ENCODE measurements around the gene ALAD. TPM values are rescaled to one million over a fixed set of nuclear protein-coding genes. Genes with fewer than 3 reads are reported as not detected.

Gene ALAD
- total and polyA plus RNA-seq, 4 donors = 26.3 to 54.6 (median 41.8) TPM

DNA sequence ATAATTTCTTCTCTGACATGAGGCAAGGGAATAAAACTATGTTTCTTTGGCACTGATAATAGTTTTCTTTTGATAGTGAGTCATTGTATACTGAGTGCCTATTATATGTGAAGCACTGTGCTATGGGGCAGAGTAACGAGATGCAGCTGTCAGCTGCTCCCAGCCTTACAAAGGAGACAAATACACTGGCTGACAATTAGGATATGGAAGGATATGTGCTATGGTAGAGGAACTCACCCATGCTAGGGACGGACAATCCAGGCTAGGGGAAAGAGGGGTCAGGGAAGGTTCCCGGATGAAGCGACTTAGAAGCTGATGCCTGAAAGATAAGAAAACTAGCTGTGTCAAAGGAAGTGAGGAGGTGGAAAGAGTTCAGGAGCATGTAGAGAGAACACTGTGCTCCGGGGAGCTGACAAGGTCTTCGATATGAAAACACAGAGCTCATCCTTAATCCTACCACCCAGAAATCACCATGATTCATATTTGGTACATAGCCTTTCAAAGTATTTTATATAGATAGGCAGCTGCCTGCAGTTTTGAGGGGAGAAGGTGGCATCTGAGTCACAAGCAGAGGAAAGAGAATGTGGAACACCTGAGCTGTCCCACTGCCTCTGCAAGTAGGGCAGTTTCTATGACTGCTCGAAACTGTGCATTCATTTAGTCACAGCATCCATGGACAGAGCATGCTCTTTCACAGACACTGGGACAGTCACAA lies 39.6 kb downstream of the ALAD start:
- no peak for DNase-seq
- Histone ChIP-seq H3K4me1 (ENCODE audit: control insufficient read depth in 1 of 2, insufficient read depth in 2 of 2, low read length in 2 of 2) (no peaks in the 10 kb centered on the region), H3K9me3 (ENCODE audit: control insufficient read depth, low read length) (no peaks in the 10 kb centered on the region), H3K36me3 (ENCODE audit: control insufficient read depth in 1 of 2, insufficient read depth in 2 of 2, low read length in 1 of 2) (no peaks in the 10 kb centered on the region), H3K4me3 (ENCODE audit: low read length in 2 of 2) (no peak overlapping the region), H3K27ac (ENCODE audit: low read depth in 1 of 2, low read length in 2 of 2) (no peak overlapping the region), H3K27me3 (ENCODE audit: control insufficient read depth in 1 of 2, insufficient read depth in 2 of 2, low read length in 1 of 2) (no peaks in the 10 kb centered on the region)
- ATAC-seq (ENCODE audit: low FRiP score) = no peak
- 70 to 72% methylated on average over 7 of the region's 7 CpGs for WGBS, 2 donors
- intact Hi-C loops (cut with DNase I) = no loop called here

DNA sequence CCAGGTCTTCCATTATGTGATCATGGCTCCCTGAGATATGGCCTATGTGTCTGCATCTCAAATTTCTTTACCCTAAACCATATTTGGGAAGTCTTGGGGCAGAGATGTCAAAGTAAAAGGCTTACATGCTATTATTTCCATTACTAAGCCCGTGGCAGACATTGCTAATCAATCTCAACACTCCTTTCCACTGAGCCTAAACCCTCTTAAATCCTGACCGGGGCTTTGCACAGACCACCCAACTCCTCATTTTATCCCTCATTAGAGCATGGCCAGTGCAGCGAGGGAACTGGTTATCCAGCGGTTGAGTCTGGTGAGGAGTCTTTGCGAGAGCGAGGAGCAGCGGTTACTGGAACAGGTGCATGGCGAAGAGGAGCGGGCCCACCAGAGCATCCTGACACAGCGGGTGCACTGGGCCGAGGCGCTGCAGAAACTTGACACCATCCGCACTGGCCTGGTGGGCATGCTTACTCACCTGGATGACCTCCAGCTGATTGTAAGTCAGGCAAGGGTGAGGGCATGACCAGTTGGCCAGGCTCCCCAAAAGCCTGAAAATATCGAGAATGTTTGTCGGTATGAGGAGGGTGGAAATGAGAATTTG lies 40.7 kb downstream of the ALAD start:
- WGBS, 2 donors = 90 to 93% methylated on average over 15 of the region's 15 CpGs
- no peaks in the 10 kb centered on the region for H3K4me1 ChIP-seq (ENCODE audit: control insufficient read depth in 1 of 2, insufficient read depth in 2 of 2, low read length in 2 of 2)
- H3K9me3 ChIP-seq (ENCODE audit: control insufficient read depth, low read length) = no peaks in the 10 kb centered on the region
- no peak overlapping the region for H3K27ac ChIP-seq (ENCODE audit: low read depth in 1 of 2, low read length in 2 of 2)
- intact Hi-C loops (cut with DNase I) = no loop called here
- no peak for ATAC-seq (ENCODE audit: low FRiP score)
- no peak overlapping the region for H3K4me3 ChIP-seq (ENCODE audit: low read length in 2 of 2)
- H3K36me3 ChIP-seq (ENCODE audit: control insufficient read depth in 1 of 2, insufficient read depth in 2 of 2, low read length in 1 of 2) = no peaks in the 10 kb centered on the region
- DNase-seq = no peak
- H3K27me3 ChIP-seq (ENCODE audit: control insufficient read depth in 1 of 2, insufficient read depth in 2 of 2, low read length in 1 of 2) = no peaks in the 10 kb centered on the region

DNA sequence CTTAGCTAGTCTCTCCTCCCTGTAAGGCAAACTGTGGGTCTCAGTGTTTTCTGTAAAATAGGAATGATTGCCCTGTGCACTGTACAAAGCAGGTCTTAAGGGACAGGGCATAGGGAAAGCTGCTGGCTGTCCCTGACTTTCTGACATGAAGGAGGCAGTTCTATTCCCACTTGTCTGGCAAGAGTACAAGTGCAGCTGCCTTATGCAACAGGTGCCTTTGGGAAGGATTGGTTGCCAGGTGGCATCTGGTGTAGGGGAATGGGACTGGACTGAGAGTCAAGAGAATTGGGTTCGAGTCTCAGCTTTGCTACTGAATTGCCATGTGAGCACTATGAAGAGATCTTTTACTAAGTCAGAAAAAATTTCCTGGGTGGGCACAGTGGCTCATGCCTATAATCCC lies 41.7 kb downstream of the ALAD start:
- no peak for DNase-seq
- H3K36me3 ChIP-seq (ENCODE audit: control insufficient read depth in 1 of 2, insufficient read depth in 2 of 2, low read length in 1 of 2) = no peaks in the 10 kb centered on the region
- no peaks in the 10 kb centered on the region for H3K4me1 ChIP-seq (ENCODE audit: control insufficient read depth in 1 of 2, insufficient read depth in 2 of 2, low read length in 2 of 2)
- no peaks in the 10 kb centered on the region for H3K27me3 ChIP-seq (ENCODE audit: control insufficient read depth in 1 of 2, insufficient read depth in 2 of 2, low read length in 1 of 2)
- no peak overlapping the region for H3K4me3 ChIP-seq (ENCODE audit: low read length in 2 of 2)
- no peaks in the 10 kb centered on the region for H3K9me3 ChIP-seq (ENCODE audit: control insufficient read depth, low read length)
- 90 to 94% methylated on average over 1 of the region's 1 CpG for WGBS, 2 donors
- ATAC-seq (ENCODE audit: low FRiP score) = no peak
- H3K27ac ChIP-seq (ENCODE audit: low read depth in 1 of 2, low read length in 2 of 2) = no peak overlapping the region
- intact Hi-C loops (cut with DNase I) = no loop called here

- ATAC-seq (ENCODE audit: low FRiP score) = no peak
- 66 to 73% methylated on average over 7 of the region's 7 CpGs for WGBS, 2 donors
- Histone ChIP-seq H3K36me3 (ENCODE audit: control insufficient read depth in 1 of 2, insufficient read depth in 2 of 2, low read length in 1 of 2) (no peaks in the 10 kb centered on the region), H3K27me3 (ENCODE audit: control insufficient read depth in 1 of 2, insufficient read depth in 2 of 2, low read length in 1 of 2) (no peaks in the 10 kb centered on the region), H3K27ac (ENCODE audit: low read depth in 1 of 2, low read length in 2 of 2) (no peak overlapping the region), H3K4me1 (ENCODE audit: control insufficient read depth in 1 of 2, insufficient read depth in 2 of 2, low read length in 2 of 2) (no peaks in the 10 kb centered on the region), H3K4me3 (ENCODE audit: low read length in 2 of 2) (no peak overlapping the region), H3K9me3 (ENCODE audit: control insufficient read depth, low read length) (no peaks in the 10 kb centered on the region)
- no peak for DNase-seq
- intact Hi-C loops (cut with DNase I) = no loop called here
These were observed 44.3 kb downstream of the ALAD start for GRCh38 chr9:113356686-113357292.

- H3K4me3 ChIP-seq (ENCODE audit: low read length in 2 of 2) = no peak overlapping the region
- H3K27me3 ChIP-seq (ENCODE audit: control insufficient read depth in 1 of 2, insufficient read depth in 2 of 2, low read length in 1 of 2) = no peaks in the 10 kb centered on the region
- ATAC-seq (ENCODE audit: low FRiP score) (no peak), DNase-seq (no peak)
- no peaks in the 10 kb centered on the region for H3K9me3 ChIP-seq (ENCODE audit: control insufficient read depth, low read length)
- no peaks in the 10 kb centered on the region for H3K4me1 ChIP-seq (ENCODE audit: control insufficient read depth in 1 of 2, insufficient read depth in 2 of 2, low read length in 2 of 2)
- no peak overlapping the region for H3K27ac ChIP-seq (ENCODE audit: low read depth in 1 of 2, low read length in 2 of 2)
- 75 to 86% methylated on average over 4 of the region's 4 CpGs for WGBS, 2 donors
- H3K36me3 ChIP-seq (ENCODE audit: control insufficient read depth in 1 of 2, insufficient read depth in 2 of 2, low read length in 1 of 2) = no peaks in the 10 kb centered on the region
- intact Hi-C loops (cut with DNase I) = no loop called here
These were observed 46.0 kb downstream of the ALAD start for GRCh38 chr9:113355040-113355596.

- no peak overlapping the region for H3K4me3 ChIP-seq (ENCODE audit: low read length in 2 of 2)
- ATAC-seq (ENCODE audit: low FRiP score) = no peak
- H3K27me3 ChIP-seq (ENCODE audit: control insufficient read depth in 1 of 2, insufficient read depth in 2 of 2, low read length in 1 of 2) = no peaks in the 10 kb centered on the region
- H3K27ac ChIP-seq (ENCODE audit: low read depth in 1 of 2, low read length in 2 of 2) = no peak overlapping the region
- WGBS, 2 donors = 91 to 92% methylated on average over 1 of the region's 1 CpG
- no peak for DNase-seq
- H3K4me1 ChIP-seq (ENCODE audit: control insufficient read depth in 1 of 2, insufficient read depth in 2 of 2, low read length in 2 of 2) = no peaks in the 10 kb centered on the region
- H3K9me3 ChIP-seq (ENCODE audit: control insufficient read depth, low read length) = no peaks in the 10 kb centered on the region
- no peaks in the 10 kb centered on the region for H3K36me3 ChIP-seq (ENCODE audit: control insufficient read depth in 1 of 2, insufficient read depth in 2 of 2, low read length in 1 of 2)
- intact Hi-C loops (cut with DNase I) = no loop called here
These were observed 48.7 kb downstream of the ALAD start for GRCh38 chr9:113352411-113352810.

- Histone ChIP-seq H3K4me3 (ENCODE audit: low read length in 2 of 2) (no peak overlapping the region), H3K4me1 (ENCODE audit: control insufficient read depth in 1 of 2, insufficient read depth in 2 of 2, low read length in 2 of 2) (no peaks in the 10 kb centered on the region), H3K27me3 (ENCODE audit: control insufficient read depth in 1 of 2, insufficient read depth in 2 of 2, low read length in 1 of 2) (no peaks in the 10 kb centered on the region), H3K9me3 (ENCODE audit: control insufficient read depth, low read length) (no peaks in the 10 kb centered on the region), H3K36me3 (ENCODE audit: control insufficient read depth in 1 of 2, insufficient read depth in 2 of 2, low read length in 1 of 2) (no peaks in the 10 kb centered on the region), H3K27ac (ENCODE audit: low read depth in 1 of 2, low read length in 2 of 2) (no peak overlapping the region)
- DNase-seq (no peak), ATAC-seq (ENCODE audit: low FRiP score) (no peak)
- intact Hi-C loops (cut with DNase I) = no loop called here
- WGBS, 2 donors = 86 to 91% methylated on average over 6 of the region's 6 CpGs
These were observed 49.1 kb downstream of the ALAD start for GRCh38 chr9:113352006-113352405.

DNA sequence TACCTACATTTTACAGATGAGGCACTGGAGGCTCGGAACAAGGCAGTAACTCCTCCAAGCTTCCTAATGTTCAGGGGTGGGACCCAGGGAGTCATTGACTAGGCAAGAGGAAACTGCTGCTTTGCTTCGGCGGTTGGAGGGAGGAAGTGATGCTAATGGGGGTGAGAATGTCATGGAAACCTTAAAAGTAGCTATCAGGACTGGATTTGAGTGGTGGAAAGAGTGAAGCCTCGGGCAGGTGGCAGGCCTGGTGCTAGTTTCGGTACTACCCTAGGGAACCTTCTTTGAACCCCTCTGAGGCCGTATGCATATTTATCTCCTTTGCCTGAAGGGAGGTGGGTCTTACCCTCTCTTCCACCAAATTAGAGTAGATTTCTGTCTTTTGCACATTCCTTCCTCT lies 50.1 kb downstream of the ALAD start:
- ATAC-seq (ENCODE audit: low FRiP score) (no peak), DNase-seq (no peak)
- H3K27ac ChIP-seq (ENCODE audit: low read depth in 1 of 2, low read length in 2 of 2) = no peak overlapping the region
- no peaks in the 10 kb centered on the region for H3K4me1 ChIP-seq (ENCODE audit: control insufficient read depth in 1 of 2, insufficient read depth in 2 of 2, low read length in 2 of 2)
- no peak overlapping the region for H3K4me3 ChIP-seq (ENCODE audit: low read length in 2 of 2)
- intact Hi-C loops (cut with DNase I) = no loop called here
- no peaks in the 10 kb centered on the region for H3K9me3 ChIP-seq (ENCODE audit: control insufficient read depth, low read length)
- no peaks in the 10 kb centered on the region for H3K36me3 ChIP-seq (ENCODE audit: control insufficient read depth in 1 of 2, insufficient read depth in 2 of 2, low read length in 1 of 2)
- no peaks in the 10 kb centered on the region for H3K27me3 ChIP-seq (ENCODE audit: control insufficient read depth in 1 of 2, insufficient read depth in 2 of 2, low read length in 1 of 2)
- 76 to 85% methylated on average over 6 of the region's 6 CpGs for WGBS, 2 donors

Data from aorta (tissue), 5 donors.